GM11168 (cell line): Measurements from ENCODE around the gene ANKRD16.
"Not testable (repeated sequence)": the region's sequence is repeated elsewhere in the genome, so short reads cannot be mapped to it uniquely, and the experiment has no call there.

Experiments used
- in situ Hi-C: fragments of 300-500 bp; cut with MboI; formaldehyde crosslinking; loops from one replicate; pipeline ENCODE4 v1.12.0; 2022; ENCODE audit warnings: low sequenced_read_pairs; ENCODE audit not compliant: unreplicated experiment

Gene ANKRD16

DNA sequence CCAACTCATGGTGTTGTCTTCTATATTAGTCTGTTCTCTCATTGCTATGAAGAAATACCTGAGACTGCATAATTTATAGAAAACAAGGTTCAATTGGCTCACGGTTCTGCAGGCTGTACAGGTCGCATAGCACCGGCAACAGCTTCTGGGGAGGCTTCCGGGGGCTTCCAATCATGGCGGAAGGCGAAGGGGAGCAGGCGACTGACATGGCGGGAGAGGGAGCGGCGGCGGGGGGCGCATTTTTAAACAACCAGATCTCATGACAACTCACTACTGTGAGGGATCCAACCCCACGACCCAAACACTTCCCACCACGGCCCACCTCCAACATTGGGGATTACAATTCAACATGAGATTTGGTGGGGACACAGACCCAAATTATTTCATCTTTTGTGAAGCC lies 47.7 kb downstream of the ANKRD16 start:
- in situ Hi-C loops, result no loop called here

DNA sequence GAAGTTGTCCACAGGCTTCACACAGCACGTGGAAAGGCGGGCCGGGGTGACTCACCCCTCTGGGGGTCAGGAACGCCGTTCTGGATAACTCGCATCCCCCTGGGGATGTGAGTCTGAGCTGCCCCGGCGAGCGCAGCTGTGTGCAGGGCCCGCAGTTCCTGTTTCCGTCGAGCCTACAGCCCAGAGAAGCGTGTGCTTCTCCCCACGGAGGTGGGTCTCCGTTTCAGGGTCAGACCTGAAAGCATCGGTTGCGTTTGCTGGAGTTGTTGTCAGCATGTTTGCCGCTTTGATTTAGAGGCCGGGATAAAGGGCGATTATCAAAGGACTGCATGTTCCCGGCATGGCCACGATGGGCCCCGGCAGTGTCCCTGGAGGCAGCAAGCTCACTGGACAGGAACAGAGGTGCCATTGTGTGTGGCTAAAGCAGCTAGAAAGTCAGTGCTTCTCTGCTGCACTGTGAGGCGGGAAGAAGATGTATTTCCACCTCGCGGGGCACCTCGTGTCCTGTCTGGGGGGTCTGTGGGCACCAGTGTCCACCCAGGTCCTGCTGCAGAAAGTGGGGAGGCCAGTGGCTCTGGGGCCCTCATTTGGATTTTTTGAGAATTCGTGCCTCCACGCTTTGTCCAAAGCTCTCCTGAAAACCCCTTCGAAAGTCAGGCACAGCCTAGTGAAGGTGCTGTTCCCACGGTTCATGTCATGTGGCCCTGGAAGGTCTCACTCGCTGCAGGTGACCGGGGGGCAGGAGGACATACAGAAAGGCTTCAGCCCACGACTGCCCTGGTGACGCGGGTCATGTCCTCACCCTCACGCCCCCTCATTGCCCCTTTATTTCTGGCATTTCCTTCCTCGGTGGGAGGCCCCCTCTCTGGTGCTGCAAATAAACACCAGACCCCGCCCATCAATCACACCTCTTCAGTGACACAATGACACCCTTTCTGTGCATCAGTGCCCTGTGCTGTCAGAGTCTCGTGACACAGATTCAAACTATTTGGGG lies 49.1 kb downstream of the ANKRD16 start:
- in situ Hi-C loops, result no loop called here

DNA sequence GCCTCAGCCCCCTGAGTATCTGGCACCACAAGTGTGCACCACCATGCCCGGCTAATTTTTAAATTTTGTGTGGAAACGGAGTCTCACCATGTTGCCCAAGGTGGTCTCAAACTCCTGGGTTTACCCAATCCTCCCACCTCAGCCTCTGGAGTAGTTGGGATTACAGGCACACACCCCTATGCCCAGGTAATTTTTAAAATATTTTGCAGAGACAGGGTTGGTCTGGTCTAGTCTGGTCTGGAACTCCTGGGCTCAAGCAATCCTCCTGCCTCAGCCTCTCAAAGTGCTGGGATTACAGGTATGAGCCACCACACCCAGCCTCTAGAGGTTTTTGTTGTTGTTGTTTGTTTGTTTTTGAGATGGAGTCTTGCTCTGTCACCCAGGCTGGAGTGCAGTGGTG lies 53.5 kb downstream of the ANKRD16 start:
- in situ Hi-C loops, result not testable (repeated sequence)

DNA sequence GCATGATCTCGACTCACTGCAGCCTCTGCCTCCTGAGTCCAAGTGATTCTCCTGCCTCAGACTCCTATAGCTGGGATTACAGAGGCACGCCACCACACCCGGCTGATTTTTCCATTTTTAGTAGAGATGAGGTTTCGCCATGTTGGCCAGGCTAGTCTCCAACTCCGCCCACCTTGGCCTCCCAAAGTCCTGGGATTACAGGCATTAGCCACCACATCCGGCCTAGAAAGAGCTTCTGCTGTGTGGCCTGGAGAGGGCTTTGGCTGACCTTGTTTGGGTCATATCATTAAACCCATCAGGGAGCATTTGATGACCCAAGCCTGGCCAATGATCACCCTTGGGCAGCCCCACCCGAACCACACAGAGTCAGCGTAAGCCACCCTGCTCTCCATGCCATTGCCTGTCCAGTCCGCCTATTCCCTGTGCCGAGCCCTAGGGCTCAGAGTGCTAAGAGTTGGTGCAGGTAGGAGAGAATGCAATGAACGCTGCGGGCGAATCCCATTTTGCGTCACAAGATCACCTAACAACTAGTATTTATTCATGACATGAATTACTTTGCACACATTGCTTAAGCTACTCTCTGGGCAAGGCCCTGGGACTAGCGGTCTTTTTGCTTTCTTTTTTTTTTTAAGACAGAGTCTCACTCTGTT lies 54.1 kb downstream of the ANKRD16 start:
- in situ Hi-C loops, result no loop called here

DNA sequence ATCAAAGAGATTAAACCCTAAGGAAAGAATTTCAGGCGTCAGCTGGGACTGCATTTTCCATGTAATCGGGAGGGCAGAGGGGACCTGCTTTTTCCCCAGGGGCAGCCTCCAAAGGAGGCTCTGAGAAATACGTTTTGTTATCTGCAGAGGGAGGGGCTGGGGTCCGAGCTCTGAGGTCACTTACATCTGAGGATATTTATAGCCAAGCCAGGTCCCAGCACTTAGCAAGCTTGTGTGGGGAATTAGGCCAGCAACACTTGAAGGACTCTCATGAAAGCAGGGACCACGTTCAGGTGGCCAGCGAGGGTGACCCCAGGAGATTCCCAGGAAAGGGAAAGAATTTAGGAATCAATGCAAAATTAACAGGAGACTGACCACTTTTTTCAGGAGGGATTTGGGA lies 55.9 kb downstream of the ANKRD16 start:
- in situ Hi-C loops, result no loop called here

DNA sequence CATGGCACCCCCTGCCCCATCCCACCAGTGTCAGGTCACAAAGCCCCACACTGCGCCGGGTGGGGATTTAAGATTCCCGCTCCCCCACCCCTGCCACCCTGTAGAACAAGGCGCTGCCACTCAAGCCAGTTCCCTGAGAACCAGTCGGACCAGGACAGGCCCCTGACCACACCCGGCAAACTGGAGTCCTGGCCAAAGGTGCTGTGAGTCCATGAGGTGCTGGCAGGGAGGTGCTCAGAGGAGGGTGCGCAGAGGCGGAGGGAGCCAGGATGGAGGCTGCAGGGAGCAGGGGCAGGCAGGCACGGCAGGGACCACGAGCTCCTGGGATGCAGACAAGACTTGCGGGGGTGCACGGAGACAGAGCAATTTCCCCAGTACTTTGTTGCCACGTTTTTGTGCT lies 56.7 kb downstream of the ANKRD16 start:
- in situ Hi-C loops, result no loop called here

DNA sequence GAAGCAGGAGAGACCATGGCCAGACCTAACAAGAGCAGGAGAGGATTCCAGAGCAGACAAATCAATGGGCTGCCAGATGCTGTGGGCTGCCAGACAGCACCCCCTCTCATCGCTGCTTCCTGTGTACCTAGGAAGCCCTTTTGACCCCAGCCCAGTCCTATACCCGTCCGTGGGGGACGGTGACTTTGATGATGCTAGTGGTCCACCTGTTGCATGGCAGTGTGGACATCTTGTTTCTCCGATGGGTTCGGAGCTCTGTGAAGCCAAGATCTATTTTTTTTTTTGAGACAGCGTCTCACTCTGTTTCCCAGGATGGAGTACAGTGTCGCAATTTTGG lies 58.3 kb downstream of the ANKRD16 start:
- in situ Hi-C loops, result no loop called here

DNA sequence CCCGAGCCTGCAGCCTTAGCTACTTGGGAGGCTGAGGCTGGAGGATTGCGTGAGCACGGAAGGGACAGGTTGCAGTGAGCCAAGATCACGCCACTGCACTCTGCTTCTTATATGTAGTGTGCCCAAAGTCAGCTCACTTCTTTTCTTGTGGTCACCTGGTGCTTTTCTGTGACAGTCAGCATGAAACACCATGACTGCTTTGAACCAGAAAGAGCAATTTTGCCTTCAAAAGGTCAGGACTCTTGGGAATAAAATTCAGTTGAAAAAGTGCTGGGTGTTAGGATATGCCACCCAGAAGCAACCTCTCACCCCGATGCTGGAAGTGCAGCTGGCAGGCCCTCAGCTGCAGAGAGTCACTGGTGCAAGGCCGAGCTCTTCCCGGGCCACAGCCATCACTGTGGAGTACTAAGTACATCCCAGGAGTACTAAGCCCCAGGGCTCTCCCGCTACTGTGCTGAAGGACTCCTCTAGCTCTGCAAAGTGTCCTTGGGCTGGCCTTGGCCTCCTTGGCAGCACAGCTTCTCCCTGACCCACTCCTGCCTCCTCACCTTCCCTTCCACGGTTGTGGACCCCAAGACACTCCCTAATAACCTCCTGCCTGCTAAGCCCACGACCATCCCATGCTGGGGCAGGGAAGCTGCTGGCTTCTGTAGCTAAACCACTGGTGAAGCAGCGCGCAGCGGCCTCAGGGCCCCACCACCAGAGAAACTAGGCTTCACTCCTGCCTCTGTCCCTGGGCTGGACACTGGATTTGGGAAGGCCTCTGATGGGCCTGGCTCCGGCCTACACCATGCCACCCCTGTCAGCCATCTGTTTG lies 58.9 kb downstream of the ANKRD16 start:
- in situ Hi-C loops, result no loop called here

DNA sequence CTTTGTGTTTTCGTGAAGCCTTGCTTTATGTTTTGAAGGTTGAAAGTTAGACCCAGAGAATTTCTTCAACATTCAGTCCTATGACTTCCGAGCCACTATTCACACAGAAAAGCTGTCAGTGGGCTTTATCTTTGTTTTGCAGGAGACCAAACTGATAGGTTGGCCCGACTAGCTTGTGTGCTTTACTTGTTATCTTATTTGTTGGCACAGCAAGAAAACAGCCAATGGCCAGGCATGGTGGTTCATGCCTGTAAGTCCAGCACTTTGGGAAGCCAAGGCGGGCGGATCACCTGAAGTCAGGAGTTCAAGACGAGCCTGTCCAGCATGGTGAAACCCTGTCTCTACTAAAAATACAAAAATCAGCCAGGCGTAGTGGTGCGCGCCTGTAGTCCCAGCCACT lies 60.4 kb downstream of the ANKRD16 start:
- in situ Hi-C loops, result no loop called here

DNA sequence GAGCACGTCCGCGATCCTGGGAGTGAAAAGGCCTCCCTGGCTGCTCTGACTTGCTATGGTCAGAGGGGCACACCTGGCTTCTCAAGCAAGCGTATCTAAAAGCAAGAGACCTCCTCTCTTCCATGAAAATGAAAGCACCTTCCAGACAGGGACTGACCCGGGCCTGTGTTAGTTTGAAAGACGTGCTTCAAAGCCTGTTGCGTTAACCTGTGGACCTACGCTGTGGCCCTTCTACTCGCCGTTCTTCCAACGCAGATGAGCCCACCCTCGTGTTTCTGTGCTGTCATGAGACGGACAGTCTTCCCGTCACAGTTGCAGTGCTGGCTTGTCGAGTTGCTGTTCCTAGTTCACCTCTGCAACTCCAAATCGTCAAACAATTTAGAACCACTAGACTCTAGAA lies 61.0 kb downstream of the ANKRD16 start:
- in situ Hi-C loops, result no loop called here

DNA sequence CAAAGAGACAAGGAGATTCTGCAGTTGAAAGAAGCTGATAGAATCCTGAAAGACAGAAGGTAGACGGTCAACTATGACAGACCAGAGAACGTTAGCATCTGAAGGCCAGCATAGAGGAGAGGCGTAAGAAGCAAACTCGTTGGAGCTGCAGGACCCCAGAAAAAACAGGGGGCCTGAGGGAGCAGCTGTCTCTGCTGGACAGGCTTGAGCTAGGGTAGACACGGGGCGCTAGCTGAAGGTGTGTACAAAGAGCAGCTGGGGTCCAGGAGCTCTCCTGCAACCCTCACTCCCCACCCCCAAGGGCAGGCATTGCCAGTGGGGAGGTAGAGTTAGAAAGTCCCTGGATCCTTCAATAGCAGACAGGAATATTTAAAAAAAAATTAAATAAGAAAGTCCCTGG lies 61.9 kb downstream of the ANKRD16 start:
- in situ Hi-C loops, result no loop called here

DNA sequence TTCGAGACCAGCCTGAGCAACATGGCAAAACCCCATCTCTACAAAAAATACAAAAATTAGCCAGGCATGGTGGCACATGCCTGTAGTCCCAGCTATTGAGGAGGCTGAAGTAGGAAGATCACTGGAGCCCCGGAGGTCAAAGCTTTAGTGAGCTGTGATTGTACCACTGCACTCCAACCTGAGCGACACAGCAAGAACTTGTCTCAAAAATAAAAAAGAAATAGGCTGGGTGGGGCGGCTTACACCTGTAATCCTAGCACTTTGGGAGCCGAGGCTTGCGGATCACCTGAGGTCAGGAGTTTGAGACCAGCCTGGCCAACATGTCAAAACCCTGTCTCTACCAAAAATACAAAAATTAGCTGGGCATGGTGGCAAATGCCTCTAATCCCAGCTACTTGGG lies 63.2 kb downstream of the ANKRD16 start:
- in situ Hi-C loops, result not testable (repeated sequence)

DNA sequence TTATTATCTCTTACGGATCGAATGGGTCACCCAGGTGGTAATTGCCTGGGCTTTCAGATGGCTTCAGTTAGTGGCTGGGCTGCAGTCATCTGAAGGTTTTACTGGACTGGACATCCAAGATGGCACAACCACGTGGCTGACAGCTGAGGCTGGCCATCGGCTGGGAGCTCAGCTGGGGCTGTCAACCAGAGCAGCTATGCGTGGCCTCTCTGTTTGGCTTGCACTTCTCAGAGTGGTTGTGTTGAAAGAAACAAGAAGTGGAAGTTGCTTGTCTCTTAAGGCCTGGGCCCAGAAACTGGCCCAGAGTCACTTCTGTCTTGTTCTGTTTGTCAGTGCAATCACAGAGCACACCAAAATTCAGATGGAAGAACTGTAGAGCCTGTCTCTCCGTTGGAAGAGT lies 70.8 kb downstream of the ANKRD16 start:
- in situ Hi-C loops, result no loop called here

DNA sequence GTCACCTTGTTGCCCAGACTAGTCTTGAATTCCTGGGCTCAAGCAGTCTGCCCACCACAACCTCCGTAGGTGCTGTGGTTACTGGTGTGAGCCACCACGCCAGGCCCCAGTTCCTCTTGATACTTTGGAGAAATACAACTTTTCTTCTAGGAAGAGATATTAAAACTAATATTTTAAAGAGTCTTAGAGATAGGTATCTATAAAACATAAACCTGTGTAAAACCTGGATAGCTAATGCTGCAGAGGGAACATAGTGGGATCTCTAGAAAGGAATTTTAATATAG lies 71.7 kb downstream of the ANKRD16 start:
- in situ Hi-C loops, result no loop called here

DNA sequence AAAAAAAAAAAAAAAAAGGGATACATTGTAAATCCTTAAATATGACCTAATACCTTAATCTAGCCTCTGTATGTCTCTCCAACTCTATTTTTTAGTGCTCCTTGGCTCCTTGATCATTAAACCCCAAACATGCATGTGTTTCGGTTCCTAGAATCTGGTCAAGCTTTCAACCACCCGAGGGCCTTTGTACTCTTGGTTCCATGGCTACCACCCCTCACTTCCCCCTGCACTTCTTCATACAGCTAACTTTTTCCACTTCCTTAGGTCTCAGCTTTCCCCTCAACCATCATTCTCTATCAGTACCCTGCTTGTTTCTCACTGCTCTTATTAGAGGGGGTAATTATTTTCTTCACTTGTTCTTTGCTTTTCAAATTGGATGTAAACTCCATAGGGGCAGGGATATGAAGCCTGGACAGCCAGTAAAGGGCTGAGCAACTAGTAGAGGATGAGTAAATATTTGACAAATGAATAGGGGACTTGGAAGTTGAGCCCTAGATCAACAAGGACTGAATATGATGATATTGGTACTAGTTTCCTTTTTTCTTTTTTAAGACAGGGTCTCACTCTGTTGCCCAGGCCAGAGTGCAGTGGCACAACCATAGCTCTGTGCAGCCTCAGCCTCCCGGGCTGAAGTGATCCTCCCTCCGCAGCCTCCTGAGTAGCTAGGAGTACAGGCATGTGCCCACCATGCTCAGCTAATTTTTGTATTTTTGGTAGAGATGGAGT lies 72.2 kb downstream of the ANKRD16 start:
- in situ Hi-C loops, result no loop called here

DNA sequence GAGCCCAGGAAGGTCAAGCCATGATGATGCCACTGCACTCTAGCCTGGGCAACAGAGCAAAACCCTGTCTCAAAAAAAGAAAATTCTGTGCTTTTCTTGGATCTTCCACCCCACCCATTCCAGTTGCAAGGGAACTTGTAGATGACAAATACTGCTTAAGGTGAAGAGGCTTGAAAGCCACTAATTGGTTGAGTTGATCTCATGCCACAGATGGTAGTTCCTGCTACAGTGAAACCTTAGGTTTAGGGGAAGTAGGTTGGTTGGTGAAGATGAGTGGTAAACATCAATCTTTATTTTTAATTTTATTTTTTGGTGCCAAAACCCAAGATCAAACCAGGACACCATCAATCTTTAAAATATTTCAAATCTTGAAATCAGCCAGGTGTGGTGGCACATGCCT lies 73.5 kb downstream of the ANKRD16 start:
- in situ Hi-C loops, result no loop called here

DNA sequence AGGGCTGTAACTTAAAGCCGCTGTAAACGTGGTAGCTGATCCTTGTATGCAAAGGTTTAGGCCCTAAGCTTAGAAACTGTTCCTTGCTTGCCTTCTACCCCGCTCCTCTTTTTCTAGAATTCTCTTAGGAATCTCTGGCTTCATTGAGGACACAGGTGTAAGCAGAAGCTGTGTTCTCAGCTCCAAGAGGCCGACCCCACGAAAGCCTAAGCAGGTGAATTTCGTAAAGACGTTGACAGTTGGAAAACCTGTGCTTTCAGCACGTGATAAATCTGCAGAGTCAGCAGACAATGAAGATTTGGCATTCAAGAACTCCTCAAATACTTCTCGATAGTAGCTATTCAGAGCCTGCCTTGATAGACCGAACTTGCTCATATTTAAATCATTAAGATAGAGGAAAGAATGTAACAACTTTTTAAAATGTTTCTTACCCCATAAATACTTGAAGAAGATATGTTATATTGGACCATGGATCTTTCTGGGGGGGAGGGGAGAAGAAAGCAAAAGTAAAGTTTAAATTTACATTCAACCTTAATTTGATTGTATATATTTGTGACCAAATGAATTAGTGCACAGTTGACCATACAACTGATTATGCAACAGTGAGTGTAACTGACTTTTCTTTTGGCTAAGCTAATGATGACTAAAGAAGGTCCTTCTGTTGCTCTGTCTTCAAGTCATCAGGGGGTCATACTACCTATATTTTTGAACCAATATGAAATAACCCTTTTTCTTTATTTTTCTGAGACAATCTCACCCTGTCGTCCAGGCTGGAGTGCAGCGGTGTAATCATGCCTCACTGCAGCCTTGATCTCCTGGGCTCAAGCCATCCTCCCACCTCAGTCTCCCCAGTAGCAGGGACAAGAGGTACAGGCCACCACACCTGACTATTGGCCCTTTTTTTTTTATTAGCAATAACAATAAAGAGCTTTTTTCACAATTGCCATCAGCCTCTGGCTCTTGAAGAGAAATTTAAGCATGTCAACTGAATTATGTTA lies 75.3 kb downstream of the ANKRD16 start:
- in situ Hi-C loops, result no loop called here

DNA sequence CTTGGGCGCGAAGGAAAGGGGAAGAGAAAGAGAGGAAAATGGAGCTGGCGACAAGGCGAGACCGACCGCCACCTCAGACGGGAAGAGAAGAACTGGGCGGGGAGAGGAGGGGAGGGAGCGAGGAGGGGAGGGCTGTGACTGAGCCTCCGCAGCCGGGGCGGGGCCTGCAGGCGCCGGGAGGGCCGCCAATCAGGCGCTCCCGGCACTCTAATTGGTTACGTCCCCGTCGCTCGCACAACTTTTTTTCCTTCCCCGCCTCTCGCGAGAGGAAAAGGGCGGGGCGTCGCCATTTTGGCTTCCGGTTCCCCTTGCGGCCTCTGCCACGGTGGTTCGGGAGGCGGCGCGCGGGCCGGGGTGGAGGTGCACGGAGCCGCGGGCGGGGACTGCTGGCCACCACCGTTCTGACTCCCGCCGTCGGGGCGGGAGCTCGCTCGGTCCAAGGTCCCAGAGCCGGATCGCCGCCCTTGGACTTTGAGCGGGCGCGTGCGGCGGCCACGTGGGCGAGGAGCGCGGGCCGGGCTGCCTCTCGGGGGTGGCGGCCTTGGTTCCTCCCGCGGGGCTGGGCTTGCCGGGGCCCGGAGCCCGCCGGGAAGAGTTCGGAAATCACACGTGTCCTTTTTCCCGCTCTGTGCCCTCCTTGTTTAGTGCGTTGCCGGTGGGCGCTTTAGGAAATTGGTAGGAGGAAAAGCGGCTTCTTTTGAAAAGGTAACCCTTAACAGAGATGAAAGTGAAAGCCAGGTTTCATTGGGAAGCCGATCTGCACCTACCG lies 76.2 kb downstream of the ANKRD16 start, which contains the start of gene GDI2:
TSS of gene GDI2 (minus strand) at position 94 of the 769 bp plus-strand sequence. CDS start 176 bp downstream, outside the sequence.
- in situ Hi-C loops, result no loop called here

DNA sequence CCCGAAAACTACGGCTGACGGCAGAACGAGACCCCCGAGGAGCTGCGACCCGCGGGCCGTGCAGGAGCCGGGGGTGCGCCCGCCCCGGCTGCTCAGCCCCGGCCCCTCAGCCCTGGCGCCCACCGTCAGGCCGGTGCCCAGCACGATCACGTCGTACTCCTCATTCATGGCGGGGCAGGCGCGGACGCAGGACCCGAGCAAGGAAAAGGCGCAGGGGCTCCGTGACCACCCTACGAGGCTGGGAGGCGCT lies 76.7 kb downstream of the ANKRD16 start:
- in situ Hi-C loops, result no loop called here
